GM18505 (cell line): Measurements from ENCODE around the gene GRM5.
A peak's percentile ranks its signal among the peaks of the same experiment; 100 is the strongest.
"Not testable (repeated sequence)": the region's sequence is repeated elsewhere in the genome, so short reads cannot be mapped to it uniquely, and the experiment has no call there.

Experiments used
- ATAC-seq: cut with Tn5 transposase; IDR thresholded peaks from one replicate; pipeline ENCODE4 v1.9.1; 2021; ENCODE audit not compliant: unreplicated experiment
- POLR2A ChIP-seq: IDR thresholded peaks from 4 replicates; pipeline ENCODE4 v1.6.1; 2011; ENCODE audit warnings: borderline replicate concordance; ENCODE audit not compliant: insufficient read depth, insufficient read length; ENCODE audit errors: extremely low read depth

Gene GRM5

GRCh38 chr11:89065651-89066201 lies at the start of gene GRM5:
GRM5 (minus strand) TSS chr11:89065982; CDS start chr11:89047872, 18,110 bp downstream.
- not testable (repeated sequence) for ATAC-seq

DNA sequence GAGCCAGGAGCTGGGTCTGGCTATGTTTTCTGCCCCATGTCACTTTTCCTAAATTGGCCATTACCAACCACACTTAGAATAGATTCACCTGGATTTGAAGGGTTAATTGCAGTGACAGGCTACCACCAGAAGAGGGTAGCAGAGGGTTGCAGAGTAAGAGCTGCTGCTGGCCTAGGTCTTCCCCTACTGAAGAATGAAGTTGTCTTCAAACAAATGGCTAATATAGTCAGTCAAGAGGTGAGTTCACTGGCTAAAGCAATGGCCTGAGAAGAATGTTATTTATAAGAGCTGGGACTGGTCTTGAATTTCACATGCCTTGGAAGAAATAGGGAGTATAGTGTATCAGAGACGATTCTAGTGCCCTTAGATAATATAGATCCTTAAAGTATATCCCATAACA lies 32.2 kb upstream of the GRM5 start:
- peak; percentile 94 for ATAC-seq

GRCh38 chr11:89093806-89094205 lies 28.0 kb upstream of the GRM5 start:
- ATAC-seq, result not testable (repeated sequence)

DNA sequence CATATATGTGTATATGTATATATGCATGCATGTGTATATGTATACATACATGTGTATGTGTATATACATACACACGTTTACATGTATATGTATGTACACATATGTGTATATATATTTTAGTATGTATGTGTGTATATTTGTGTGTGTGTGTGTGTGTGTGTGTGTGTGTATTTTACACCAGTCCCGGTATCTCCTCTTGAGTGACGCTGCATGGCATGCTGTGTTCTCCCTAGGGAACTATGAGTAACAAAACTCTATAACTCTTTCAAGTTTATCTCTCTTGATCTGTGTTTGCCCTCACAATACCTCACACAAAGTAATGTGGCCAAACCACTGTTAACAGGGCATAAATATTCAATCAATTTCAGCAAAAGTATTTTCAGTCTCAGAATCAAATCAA lies 19.2 kb upstream of the GRM5 start:
- ATAC-seq, result not testable (repeated sequence)

DNA sequence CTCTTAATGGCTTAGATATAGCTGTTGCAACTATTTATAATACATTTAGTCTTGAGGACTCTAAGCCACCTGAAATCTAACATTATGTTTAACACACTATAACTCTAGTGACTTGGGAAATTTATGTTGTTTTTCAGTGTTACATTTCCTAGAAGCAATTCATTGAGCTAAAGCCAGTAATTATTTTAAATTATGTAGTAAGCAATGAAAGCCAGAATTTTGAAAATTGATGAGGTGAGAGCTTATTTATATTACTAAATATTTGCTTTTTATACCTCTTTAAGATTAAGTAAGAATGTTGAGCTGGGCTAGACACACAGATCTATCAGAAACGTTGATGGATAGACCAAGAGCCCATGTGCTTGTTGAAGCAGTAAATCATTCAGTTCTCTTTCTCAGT lies 5.1 kb upstream of the GRM5 start:
- not testable (repeated sequence) for ATAC-seq

GRCh38 chr11:89067264-89067663 lies 1.5 kb upstream of the GRM5 start:
- no peak for TF ChIP-seq POLR2A
- ATAC-seq, result no peak

- no peak for ATAC-seq
- no peak for TF ChIP-seq POLR2A
Measured at GRCh38 chr11:89065066-89065465, 716 bp downstream of the GRM5 start.

GRCh38 chr11:89063481-89063951 lies 2.3 kb downstream of the GRM5 start:
- not testable (repeated sequence) for ATAC-seq

DNA sequence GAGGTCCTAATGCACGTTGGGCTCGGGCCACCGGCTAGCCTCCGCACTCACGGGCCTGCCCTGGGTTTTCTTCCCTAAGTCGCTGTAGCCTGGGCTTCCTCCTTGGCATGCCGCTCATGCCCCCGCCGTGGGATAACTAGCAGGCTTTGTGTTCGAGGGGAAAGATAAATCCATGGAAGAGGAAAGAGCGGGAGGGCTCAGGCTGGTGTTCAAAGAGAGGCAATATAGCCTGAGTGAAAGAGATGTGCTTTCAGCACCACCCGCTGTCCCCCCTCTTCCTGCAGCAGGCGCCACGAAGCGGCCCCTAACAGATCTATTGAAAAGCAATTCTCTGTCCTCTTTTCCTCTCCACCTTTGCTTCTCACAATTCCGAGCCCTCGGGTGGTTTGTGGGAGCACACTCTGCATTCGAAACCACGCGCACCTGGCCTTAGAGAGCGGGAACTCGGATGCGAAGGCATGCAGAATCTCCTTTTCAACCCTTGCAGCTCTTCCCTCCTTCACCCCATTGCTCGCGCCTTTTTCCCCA lies 2.9 kb downstream of the GRM5 start:
- ATAC-seq, result not testable (repeated sequence)

- not testable (repeated sequence) for ATAC-seq
Measured at GRCh38 chr11:89061839-89062238, 3.9 kb downstream of the GRM5 start.

GRCh38 chr11:89057406-89057805 lies 8.4 kb downstream of the GRM5 start:
- ATAC-seq, result not testable (repeated sequence)

- no peak for ATAC-seq
- TF ChIP-seq POLR2A, result no peak
Measured at GRCh38 chr11:89052220-89052619, 13.6 kb downstream of the GRM5 start.

DNA sequence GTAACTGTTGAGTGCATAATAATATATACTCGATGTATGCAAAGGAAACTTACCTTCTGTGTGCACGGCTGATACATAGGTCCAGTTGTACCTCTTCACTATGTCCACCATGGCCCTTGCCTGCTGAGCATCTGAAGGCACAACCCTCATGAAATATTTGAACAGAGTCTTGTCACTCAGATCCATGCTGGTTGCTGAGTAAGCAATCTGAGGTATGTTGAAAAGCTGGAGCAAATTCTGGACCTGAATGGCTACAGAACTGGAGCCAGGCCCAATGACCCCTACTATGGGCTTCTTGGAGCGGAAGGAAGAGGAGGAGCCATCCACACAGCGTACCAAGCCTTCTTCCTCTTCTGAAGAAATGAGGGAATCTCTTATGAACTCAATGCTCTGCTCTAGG lies 18.6 kb downstream of the GRM5 start:
- ATAC-seq, result not testable (repeated sequence)

DNA sequence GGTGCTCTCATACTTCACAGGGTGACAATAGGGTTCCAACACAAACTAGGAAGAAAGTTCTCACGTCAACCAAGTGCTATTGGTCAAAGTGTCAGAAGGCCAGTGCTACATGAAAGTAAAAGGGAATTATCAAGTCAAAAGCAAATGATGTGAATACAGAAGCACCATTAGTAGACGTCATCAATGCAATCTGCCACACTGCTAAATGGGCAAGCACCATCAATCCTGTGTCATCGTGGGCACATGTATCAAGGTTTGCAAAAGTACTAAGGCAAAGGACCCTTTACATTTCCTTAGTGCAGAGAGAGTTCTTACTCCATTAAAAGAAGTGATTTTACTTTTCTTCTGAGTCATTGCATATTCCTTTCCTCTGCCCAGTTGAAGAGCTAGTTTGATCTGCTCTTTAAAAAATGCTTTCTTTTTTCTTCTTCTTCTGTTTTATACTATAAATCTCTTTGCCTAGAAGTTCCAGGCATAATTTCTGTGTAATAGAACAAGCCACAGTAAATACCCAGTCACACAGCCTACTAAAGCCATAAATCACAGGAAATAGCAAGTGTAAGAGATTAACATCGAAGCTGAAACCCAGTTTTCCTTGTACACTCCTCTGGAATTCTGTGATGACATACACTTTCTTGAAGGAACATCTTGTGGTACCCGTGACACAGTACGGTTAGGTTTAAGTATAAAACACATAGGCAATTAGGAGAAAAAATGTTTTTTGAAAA lies 21.8 kb downstream of the GRM5 start:
- ATAC-seq, result not testable (repeated sequence)

- ATAC-seq, result not testable (repeated sequence)
Measured at GRCh38 chr11:89029671-89030070, 36.1 kb downstream of the GRM5 start.

- no peak for TF ChIP-seq POLR2A
- no peak for ATAC-seq
Measured at GRCh38 chr11:89021339-89021738, 44.4 kb downstream of the GRM5 start.

DNA sequence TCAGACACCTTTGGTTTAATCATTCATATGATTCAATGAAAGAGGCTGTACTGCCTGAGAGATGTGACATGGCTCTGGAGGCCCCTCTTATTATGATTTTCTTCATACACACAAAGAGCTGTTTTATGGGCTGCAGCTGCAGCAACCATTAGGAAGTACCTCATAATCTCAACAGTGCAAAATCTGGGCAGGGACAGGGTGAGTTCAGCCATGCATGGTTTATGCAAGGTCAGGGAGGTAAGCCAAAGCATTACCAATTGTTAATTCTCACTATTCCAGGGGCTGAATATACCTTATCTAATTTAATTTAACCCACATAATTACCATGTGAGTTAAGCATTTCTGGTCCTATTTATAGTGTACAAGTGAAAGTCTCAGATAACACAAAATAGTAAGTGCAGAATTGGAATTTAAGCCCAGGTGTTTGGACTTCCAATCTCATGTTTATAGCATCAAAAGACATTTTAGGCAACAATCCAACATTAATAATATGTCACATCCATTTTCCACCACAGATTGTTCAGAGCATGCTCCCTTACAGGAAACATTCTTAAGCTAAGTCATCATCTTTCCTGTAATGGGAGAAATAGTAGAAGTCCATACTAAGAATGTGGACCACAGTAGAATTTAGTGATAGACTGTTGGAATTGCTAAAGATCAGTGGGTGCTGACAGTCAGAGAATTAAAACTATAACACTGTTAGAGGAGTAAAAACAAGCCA lies 45.8 kb downstream of the GRM5 start:
- not testable (repeated sequence) for ATAC-seq
